SK-N-SH treated with all-trans-retinoic acid at 6 μM for 48 hours (cell line): ENCODE data around the gene KIF5B.

Experiments
- ATAC-seq: fragments of 200-7000 bp; cut with Tn5 transposase; 3 replicates; pipeline ENCODE4 v1.9.1; 2020; ENCODE audit warnings: mild to moderate bottlenecking, moderate library complexity
- ARNTL ChIP-seq: fragments of 450-650 bp; formaldehyde crosslinking; IDR thresholded peaks from 2 replicates; pipeline ENCODE4 v1.5.0; 2020; ENCODE audit warnings: low read depth, mild to moderate bottlenecking, moderate library complexity, borderline replicate concordance
- BACH2 ChIP-seq: fragments of 250-450 bp; sonication (Bioruptor Pico); IDR thresholded peaks from 2 replicates; pipeline ENCODE4 v1.9.0; 2021; ENCODE audit warnings: mild to moderate bottlenecking, borderline replicate concordance
- CSRNP3 ChIP-seq: fragments of 250-450 bp; sonication (Bioruptor Pico); IDR thresholded peaks from 2 replicates; pipeline ENCODE4 v1.5.1; 2021; ENCODE audit warnings: mild to moderate bottlenecking, moderate library complexity
- ESRRG ChIP-seq: fragments of 250-450 bp; sonication (Bioruptor Pico); IDR thresholded peaks from 2 replicates; pipeline ENCODE4 v1.6.1; 2021; ENCODE audit warnings: mild to moderate bottlenecking
- GLIS3 ChIP-seq: fragments of 250-450 bp; sonication (Bioruptor Pico); IDR thresholded peaks from 2 replicates; pipeline ENCODE4 v1.5.0; 2020; ENCODE audit warnings: mild to moderate bottlenecking, moderate library complexity
- ISL1 ChIP-seq: fragments of 250-450 bp; sonication (Bioruptor Pico); IDR thresholded peaks from 2 replicates; pipeline ENCODE4 v2.1.2; 2022; ENCODE audit warnings: mild to moderate bottlenecking, moderate library complexity
- OSR1 ChIP-seq: fragments of 250-450 bp; sonication (Bioruptor Pico); IDR thresholded peaks from 2 replicates; pipeline ENCODE4 v1.8.0; 2022; ENCODE audit warnings: moderate library complexity, mild to moderate bottlenecking, inconsistent platforms
- PATZ1 ChIP-seq: fragments of 250-450 bp; sonication (Bioruptor Pico); IDR thresholded peaks from 2 replicates; pipeline ENCODE4 v1.8.0; 2020; ENCODE audit warnings: mild to moderate bottlenecking, moderate library complexity, borderline replicate concordance
- POU6F1 ChIP-seq: fragments of 250-450 bp; sonication (Bioruptor Pico); IDR thresholded peaks from 2 replicates; pipeline ENCODE4 v1.8.0; 2021; ENCODE audit warnings: low read depth, mild to moderate bottlenecking, moderate library complexity, borderline replicate concordance
- PPARA ChIP-seq: fragments of 250-450 bp; sonication (Bioruptor Pico); IDR thresholded peaks from 2 replicates; pipeline ENCODE4 v1.5.0; 2020; ENCODE audit warnings: mild to moderate bottlenecking, borderline replicate concordance
- RARB ChIP-seq: fragments of 250-450 bp; sonication (Bioruptor Pico); IDR thresholded peaks from 2 replicates; pipeline ENCODE4 v1.8.0; 2021; ENCODE audit warnings: mild to moderate bottlenecking, moderate library complexity
- SNAI2 ChIP-seq: fragments of 250-450 bp; sonication (Bioruptor Pico); IDR thresholded peaks from 2 replicates; pipeline ENCODE4 v1.5.0; 2020; ENCODE audit warnings: mild to moderate bottlenecking, moderate library complexity
- TOX ChIP-seq: fragments of 250-450 bp; sonication (Bioruptor Pico); IDR thresholded peaks from 2 replicates; pipeline ENCODE4 v1.8.0; 2021; ENCODE audit warnings: mild to moderate bottlenecking, moderate library complexity, borderline replicate concordance
- TSHZ2 ChIP-seq: fragments of 250-450 bp; sonication (Bioruptor Pico); IDR thresholded peaks from 2 replicates; pipeline ENCODE4 v1.5.0; 2020; ENCODE audit warnings: mild to moderate bottlenecking, moderate library complexity
- ZC3H10 ChIP-seq: fragments of 250-450 bp; sonication (Bioruptor Pico); IDR thresholded peaks from 2 replicates; pipeline ENCODE4 v1.5.1; 2021; ENCODE audit warnings: mild to moderate bottlenecking, moderate library complexity
- ZFP3 ChIP-seq: fragments of 250-450 bp; sonication (Bioruptor Pico); IDR thresholded peaks from 2 replicates; pipeline ENCODE4 v1.5.0; 2020; ENCODE audit warnings: mild to moderate bottlenecking, moderate library complexity
- ZFP30 ChIP-seq: fragments of 450-650 bp; formaldehyde crosslinking; IDR thresholded peaks from 2 replicates; pipeline ENCODE4 v1.5.0; 2022; ENCODE audit warnings: mild to moderate bottlenecking, moderate library complexity
- ZNF565 ChIP-seq: fragments of 450-650 bp; formaldehyde crosslinking; conservative IDR thresholded peaks from 2 replicates; pipeline ENCODE4 v1.5.0; 2020; ENCODE audit warnings: low read depth, mild to moderate bottlenecking, moderate library complexity
- ZNF70 ChIP-seq: fragments of 450-650 bp; formaldehyde crosslinking; IDR thresholded peaks from 2 replicates; pipeline ENCODE4 v1.5.0; 2020; ENCODE audit warnings: mild to moderate bottlenecking, moderate library complexity
- ZNF8 ChIP-seq: fragments of 450-650 bp; formaldehyde crosslinking; IDR thresholded peaks from 2 replicates; pipeline ENCODE4 v1.5.0; 2020; ENCODE audit warnings: mild to moderate bottlenecking, moderate library complexity

The KIF5B gene

GRCh38 chr10:32061440-32061839 is 5.2 kb upstream of the KIF5B start:
- ATAC-seq, result no peak
- no peak for TF ChIP-seq ZC3H10
- TF ChIP-seq ZFP30 (CRISPR knock-in tag), result no peak
- TF ChIP-seq CSRNP3 (CRISPR knock-in tag), result no peak
- no peak for TF ChIP-seq OSR1 (CRISPR knock-in tag)
- no peak for TF ChIP-seq GLIS3 (CRISPR knock-in tag)
- no peak for TF ChIP-seq TOX
- no peak for TF ChIP-seq BACH2 (CRISPR knock-in tag)
- TF ChIP-seq ESRRG (CRISPR knock-in tag), result no peak
- no peak for TF ChIP-seq ZNF565
- TF ChIP-seq POU6F1 (CRISPR knock-in tag), result no peak
- no peak for TF ChIP-seq PPARA (CRISPR knock-in tag)
- no peak for TF ChIP-seq TSHZ2
- no peak for TF ChIP-seq PATZ1 (CRISPR knock-in tag)

GRCh38 chr10:32060347-32060746 is 4.1 kb upstream of the KIF5B start:
- no peak for ATAC-seq
- TF ChIP-seq TOX (no peak), BACH2 (CRISPR knock-in tag) (no peak), OSR1 (CRISPR knock-in tag) (no peak), ZFP30 (CRISPR knock-in tag) (no peak), TSHZ2 (no peak), GLIS3 (CRISPR knock-in tag) (no peak), PPARA (CRISPR knock-in tag) (no peak), ESRRG (CRISPR knock-in tag) (no peak), POU6F1 (CRISPR knock-in tag) (no peak), RARB (no peak), SNAI2 (CRISPR knock-in tag) (no peak), ZFP3 (CRISPR knock-in tag) (no peak), ZNF70 (CRISPR knock-in tag) (no peak), ARNTL (CRISPR knock-in tag) (no peak), ZNF8 (CRISPR knock-in tag) (no peak), ISL1 (no peak), PATZ1 (CRISPR knock-in tag) (no peak)
